ENCODE data around the gene SLAIN1.
A peak's percentile ranks its signal among the peaks of the same experiment; 100 is the strongest.
"Not testable (repeated sequence)": the region's sequence is repeated elsewhere in the genome, so short reads cannot be mapped to it uniquely, and the experiment has no call there.

SLAIN1 gene

DNA sequence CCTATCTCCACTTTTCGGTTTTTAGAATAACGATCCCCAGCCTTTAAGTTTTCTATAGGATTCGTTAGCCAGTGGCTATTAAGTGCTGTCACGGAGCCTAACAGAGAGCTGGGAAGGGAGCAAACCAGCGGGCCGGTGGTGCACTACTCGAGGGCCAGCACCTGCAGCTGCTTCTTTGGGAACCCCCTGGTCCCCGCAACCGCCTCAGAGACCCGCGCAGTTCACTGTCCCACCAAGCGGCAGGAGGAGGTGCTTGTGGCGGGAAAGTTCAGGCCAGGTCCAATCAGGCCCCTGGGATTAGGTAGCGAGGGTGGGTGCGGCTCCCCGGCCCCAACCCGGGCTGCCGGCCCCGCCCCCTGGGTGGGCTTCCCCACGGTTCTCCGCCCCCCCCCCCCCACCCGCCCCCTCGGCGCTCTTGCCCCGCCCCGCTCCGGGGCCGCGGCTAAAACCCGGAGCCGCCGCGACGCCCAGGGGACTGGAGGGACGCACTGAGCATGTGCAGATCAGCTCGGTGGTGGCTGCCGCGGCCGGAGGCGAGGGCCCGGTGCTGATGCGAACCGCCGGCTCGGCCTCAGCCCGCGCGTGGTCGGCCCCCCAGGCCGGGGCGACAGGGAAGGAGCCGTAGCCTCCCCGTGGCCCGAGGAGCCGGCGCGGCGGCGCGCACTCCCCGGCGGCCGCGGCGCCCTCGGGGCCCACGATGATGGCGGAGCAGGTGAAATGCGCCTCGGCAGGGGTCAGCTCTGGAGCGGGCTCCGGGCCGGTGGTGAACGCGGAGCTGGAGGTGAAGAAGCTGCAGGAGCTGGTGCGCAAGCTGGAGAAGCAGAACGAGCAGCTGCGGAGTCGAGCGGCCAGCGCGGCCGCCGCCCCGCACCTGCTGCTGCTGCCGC lies at the start of gene SLAIN1:
SLAIN1 (plus strand) TSS at position 471 of the 887 bp plus-strand sequence; CDS start at position 698, 227 bp downstream.
- DNase-seq (ENCODE audit: low spot score): peak; percentile 86

GRCh38 chr13:77650409-77650808 lies 47.1 kb upstream of the SLAIN1 start:
- DNase-seq (ENCODE audit: low spot score): no peak

DNA sequence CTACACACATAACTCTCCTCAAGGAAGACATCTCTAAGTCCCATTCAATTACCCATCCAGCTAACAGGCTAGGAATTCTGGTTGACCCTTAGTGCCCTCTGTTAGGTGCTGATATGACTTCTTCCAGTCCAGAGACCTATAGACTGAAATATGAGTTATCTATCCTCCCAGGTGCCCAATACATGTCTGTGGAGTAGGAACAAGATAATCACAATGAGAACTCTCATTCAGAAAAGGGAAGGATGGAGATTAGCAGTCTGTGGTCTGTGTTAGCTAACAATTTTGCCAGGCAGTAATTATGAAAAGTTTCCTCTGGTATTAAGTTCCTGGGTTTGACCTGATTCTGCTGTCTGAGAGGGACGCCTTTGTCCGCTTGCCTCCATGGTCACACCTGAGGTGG lies 44.2 kb upstream of the SLAIN1 start:
- DNase-seq (ENCODE audit: low spot score): no peak

DNA sequence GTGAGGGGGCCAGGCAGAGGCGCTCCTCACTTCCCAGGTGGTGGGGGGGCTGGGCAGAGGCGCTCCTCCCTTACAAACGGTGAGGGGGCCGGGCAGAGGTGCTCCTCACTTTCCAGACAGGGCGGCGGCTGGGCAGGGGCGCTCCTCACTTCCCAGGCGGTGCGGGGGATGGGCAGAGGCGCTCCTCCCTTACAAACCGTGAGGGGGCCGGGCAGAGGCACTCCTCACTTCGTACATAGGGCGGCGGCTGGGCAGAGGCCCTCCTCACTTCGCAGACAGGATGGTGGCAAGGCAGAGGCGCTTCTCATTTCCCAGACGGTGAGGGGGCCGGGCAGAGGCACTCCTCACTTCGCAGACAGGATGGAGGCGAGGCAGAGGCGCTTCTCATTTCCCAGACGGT lies 37.5 kb upstream of the SLAIN1 start:
- DNase-seq (ENCODE audit: low spot score): not testable (repeated sequence)

DNA sequence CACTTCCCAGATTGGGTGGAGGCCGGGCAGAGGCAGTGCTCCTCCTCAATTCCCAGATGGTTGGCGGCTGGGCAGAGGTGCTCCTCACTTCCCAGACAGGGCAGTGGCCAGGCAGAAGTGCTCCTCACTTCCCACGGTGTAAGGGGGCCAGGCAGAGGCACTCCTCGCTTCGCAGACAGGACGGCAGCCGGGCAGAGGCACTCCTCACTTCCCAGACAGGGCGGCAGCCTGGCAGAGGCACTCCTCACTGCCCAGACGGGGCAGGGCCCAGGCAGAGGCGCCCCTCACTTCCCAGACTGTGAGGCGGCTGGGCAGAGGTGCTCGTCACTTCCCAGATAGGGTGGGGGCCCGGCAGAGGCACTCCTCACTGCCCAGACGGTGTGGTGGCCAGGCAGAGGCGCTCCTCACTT lies 36.6 kb upstream of the SLAIN1 start:
- DNase-seq (ENCODE audit: low spot score): no peak

DNA sequence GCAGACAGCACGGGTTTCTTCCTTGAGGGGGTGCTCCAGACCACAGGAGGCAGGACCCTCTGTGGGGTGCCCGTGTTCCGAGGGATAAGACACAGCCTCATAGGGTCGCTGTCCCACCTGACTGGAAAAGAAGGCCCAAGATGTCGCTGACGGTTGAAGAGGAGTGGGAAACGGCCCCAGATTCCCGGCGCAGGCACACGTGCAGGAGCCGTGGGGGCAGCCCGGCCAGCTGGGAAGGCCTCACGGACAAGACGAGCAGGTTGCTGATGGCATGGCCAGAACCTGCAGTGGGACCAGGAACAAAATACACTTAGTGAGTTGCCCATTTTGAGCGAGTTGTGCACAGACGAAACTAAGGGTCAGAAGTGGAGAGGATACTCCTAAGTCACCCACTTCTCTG lies 35.2 kb upstream of the SLAIN1 start:
- DNase-seq (ENCODE audit: low spot score): not testable (repeated sequence)

DNA sequence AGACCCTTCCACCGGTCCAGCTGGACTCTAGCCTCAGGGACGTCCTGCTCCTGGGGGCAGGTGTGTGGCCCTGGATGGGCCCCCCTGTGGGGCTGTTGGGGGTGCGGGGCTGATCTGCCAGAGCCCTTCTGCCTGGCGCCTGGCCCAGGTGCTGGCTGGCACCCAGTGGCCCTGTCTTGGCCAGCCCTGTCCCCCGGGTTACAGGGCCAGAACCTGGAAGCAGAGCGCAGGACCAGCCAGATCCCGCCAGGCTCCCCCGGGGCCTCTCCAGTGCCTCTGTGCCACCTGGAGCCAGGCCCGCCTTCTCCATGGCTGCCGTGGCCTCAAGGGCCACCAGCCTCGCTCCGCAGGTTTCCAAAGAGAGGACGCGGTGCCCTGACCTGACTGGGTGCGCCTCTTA lies 34.7 kb upstream of the SLAIN1 start:
- not testable (repeated sequence) for DNase-seq (ENCODE audit: low spot score)

DNA sequence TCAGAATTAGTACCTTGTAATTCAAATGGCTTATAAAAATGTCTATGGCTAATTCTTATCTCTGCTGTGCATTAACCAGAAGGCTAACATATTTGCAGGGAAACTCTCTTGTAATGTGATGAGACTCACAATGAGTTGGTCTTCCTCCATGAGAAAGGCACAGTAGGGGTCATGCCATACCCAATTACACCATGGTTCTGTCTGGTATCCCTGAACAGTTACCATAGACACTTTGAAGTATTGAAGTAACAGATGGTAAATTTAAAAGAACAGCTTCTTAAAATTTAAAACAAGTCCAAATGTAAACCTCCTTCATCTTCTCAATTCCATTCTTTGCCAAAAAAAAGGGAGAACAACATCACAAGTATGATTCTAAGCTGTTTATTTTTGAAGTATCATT lies 22.6 kb upstream of the SLAIN1 start:
- DNase-seq (ENCODE audit: low spot score): no peak

- DNase-seq (ENCODE audit: low spot score): no peak
Observed at GRCh38 chr13:77678691-77679235, 18.7 kb upstream of the SLAIN1 start.

DNA sequence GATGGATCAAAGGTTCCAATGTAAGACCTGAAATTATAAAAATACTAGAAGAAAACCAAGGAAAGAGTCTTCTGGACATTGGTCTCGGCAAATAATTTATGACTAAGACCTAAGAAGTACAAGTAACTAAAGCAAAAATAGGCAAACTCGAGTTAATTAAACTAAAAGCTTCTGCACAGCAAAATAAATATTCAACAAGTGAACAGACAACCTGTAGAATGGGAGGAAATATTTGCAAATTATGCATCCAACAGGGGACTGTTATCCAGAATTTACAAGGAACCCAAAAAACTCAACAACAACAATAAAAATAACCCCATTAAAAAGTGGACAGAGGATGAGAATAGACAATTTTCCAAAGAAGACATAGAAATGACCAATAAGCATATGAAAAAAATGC lies 9.7 kb upstream of the SLAIN1 start:
- no peak for DNase-seq (ENCODE audit: low spot score)

- no peak for DNase-seq (ENCODE audit: low spot score)
Observed at GRCh38 chr13:77691871-77692270, 5.6 kb upstream of the SLAIN1 start.

- DNase-seq (ENCODE audit: low spot score): no peak
Observed at GRCh38 chr13:77692746-77693448, 4.6 kb upstream of the SLAIN1 start.

- DNase-seq (ENCODE audit: low spot score): no peak
Observed at GRCh38 chr13:77693449-77693940, 4.0 kb upstream of the SLAIN1 start.

- peak; percentile 5 for DNase-seq (ENCODE audit: low spot score)
Observed at GRCh38 chr13:77696006-77696878, 1.2 kb upstream of the SLAIN1 start.

GRCh38 chr13:77696879-77697216 lies 639 bp upstream of the SLAIN1 start:
- DNase-seq (ENCODE audit: low spot score): no peak

GRCh38 chr13:77698201-77699058 lies 943 bp downstream of the SLAIN1 start:
- DNase-seq (ENCODE audit: low spot score): peak; percentile 48

GRCh38 chr13:77699059-77699680 lies 1.7 kb downstream of the SLAIN1 start:
- DNase-seq (ENCODE audit: low spot score): no peak

DNA sequence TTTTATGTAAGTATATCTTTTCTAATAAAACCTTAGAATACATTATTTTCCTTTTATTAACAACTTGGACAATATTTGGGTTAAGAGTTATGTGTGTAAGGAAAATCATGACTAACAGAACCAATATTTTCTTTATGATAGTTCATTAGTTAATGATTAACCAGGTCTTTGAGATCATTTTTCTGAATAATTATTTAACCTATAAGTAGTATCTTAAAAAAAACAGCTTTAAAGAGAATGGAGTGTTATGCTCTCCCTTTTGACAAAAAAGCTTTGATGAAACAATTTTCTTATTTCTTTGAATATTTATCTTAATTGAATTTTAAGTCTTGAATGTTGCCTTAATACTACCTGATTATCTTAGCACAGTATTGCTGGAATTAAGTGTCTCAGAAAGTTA lies 3.8 kb downstream of the SLAIN1 start:
- no peak for DNase-seq (ENCODE audit: low spot score)

DNA sequence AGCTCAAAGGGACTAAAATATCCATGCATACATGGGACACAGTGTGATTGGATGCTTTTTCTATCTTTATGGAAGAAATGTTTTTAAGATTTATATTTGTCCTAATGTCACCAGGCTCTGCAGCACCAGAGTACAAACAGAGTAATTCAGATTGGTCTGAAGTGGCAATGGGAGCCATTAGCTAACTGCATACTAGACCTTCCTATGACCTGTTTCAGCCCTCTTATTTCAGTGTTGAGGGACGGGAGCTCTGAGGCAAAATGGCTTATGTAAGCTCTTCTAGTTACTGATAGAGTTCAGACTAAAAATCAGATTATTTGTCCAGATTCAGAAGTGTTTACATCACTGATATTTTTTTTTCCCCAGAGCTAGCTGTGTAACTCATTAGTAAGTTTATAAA lies 4.9 kb downstream of the SLAIN1 start:
- DNase-seq (ENCODE audit: low spot score): no peak

- no peak for DNase-seq (ENCODE audit: low spot score)
Observed at GRCh38 chr13:77703408-77703807, 5.9 kb downstream of the SLAIN1 start.
